Adrenal gland (tissue), 12 donors: ENCODE data around the gene AEBP1. TPM values are rescaled to one million over a fixed set of nuclear protein-coding genes. Genes with fewer than 3 reads are reported as not detected.

Source experiments
- DNase-seq, 7 donors: peaks; one replicate each; pipeline ENCODE4 v3.0.0-alpha.2; 2019 to 2020
- H3K27ac ChIP-seq, 5 donors: fragments of 200-600 bp; sonication (generic) in 4 of 5; 1 replicate in 3 of 5; 2 replicates in 2 of 5; pipeline versions ENCODE4 v1.5.1 to v1.8.0; 2016 to 2020; ENCODE audit warnings: mild to moderate bottlenecking in 1 of 5
- H3K27me3 ChIP-seq: fragments of 200-600 bp; 2 replicates; pipeline ENCODE4 v1.8.0; 2021
- H3K36me3 ChIP-seq, 2 donors: fragments of 200-600 bp; replicated peaks in 1 of 2; 1 replicate in 1 of 2; 2 replicates in 1 of 2; pipeline versions ENCODE4 v1.5.1 to v1.8.0; 2018 to 2022
- H3K4me1 ChIP-seq, 2 donors: fragments of 200-600 bp; replicated peaks in 1 of 2; 1 replicate in 1 of 2; 2 replicates in 1 of 2; pipeline versions ENCODE4 v1.5.1 to v1.8.0; 2018 to 2021
- H3K4me3 ChIP-seq, 4 donors: fragments of 200-600 bp; sonication (generic) in 3 of 4; one replicate each; pipeline ENCODE4 v1.5.1; 2016 to 2018
- H3K9me3 ChIP-seq, 3 donors: fragments of 200-600 bp; sonication (generic) in 1 of 3; replicated peaks in 1 of 3; 1 replicate in 2 of 3; 2 replicates in 1 of 3; pipeline versions ENCODE4 v1.5.1 to v1.8.0; 2016 to 2021
- CTCF ChIP-seq, 6 experiments: fragments of 450-650 bp in 4 of 6; fragments of 200-600 bp in 2 of 6; sonication (generic) in 1 of 6; IDR thresholded peaks; 1 replicate in 5 of 6; 2 replicates in 1 of 6; pipeline versions ENCODE4 v1.5.1 to v1.8.0; 2016 to 2021; ENCODE audit warnings: antibody characterized with exemption in 6 of 6, mild to moderate bottlenecking in 2 of 6, moderate library complexity in 1 of 6
- POLR2A ChIP-seq, 2 donors: fragments of 450-650 bp; IDR thresholded peaks; one replicate each; pipeline ENCODE4 v1.6.1; 2017; ENCODE audit warnings: antibody characterized with exemption in 2 of 2, mild to moderate bottlenecking in 2 of 2, moderate library complexity in 1 of 2
- WGBS, 4 donors: extraction: QIAGEN DNeasy Blood & Tissue Kit in 2 of 4; methylation state at CpG; one replicate each; pipeline versions ENCODE4 v1.1.5 to v1.1.7; 2013 to 2017; 5-methylcytosine and 5-hydroxymethylcytosine counted together
- intact Hi-C, 2 donors: fragments of 100-400 bp; cut with DNase I; formaldehyde crosslinking; loops; one replicate each; pipeline versions ENCODE4 v1.14.1 to v1.15.0; 2022 to 2023
- polyA plus RNA-seq, 3 donors: library from polyadenylated mRNA; stranded (reverse); fragments of 200-250 nt in 2 of 3; fragments of 350-450 nt in 1 of 3; fragmentation: Illumina TruSeq in 1 of 3; extraction: RNeasy Lipid Tissue Mini Kit (QIAGEN cat#74804) in 1 of 3; gene quantifications; one replicate each; pipeline ENCODE4 v1.2.3, GENCODE V29; 2013 to 2014
- total RNA-seq, 9 donors: library from RNA; depleted of rRNA in 4 of 9; stranded (reverse); fragments of >200 nt in 4 of 9; fragments of 120-200 nt in 1 of 9; fragmentation: NEBNext Ultra II Directional in 1 of 9; extraction: Animal tissue kit (Norgen Biotek cat#: 25700) in 1 of 9; gene quantifications; one replicate each; pipeline versions ENCODE4 v1.1.0 to v1.2.4, GENCODE V29; 2013 to 2023
- donor health status: healthy with polysubstance abuse.
- donor health status: Bipolar disorder and iron deficiency.
- donor health status: DM: yes; HTN: yes; CAD: no.
- donor health status: DM: no; HTN: no; CAD: no.
- donor health status: DM: no; HTN: no; CAD: no.
- donor health status: DM: yes; HTN: yes; CAD: no.

The AEBP1 gene
- total and polyA plus RNA-seq, 12 donors: 5.4 to 292 (median 127) TPM

GRCh38 chr7:44157116-44158080 is 53.3 kb downstream of the AEBP1 start:
- no peak for TF ChIP-seq POLR2A (IDR thresholded peaks at IDR 0.05)
- no peak for TF ChIP-seq CTCF (IDR thresholded peaks at IDR 0.05)
- Histone ChIP-seq H3K4me3 (no peak overlapping the region), H3K36me3 (no peaks in the 10 kb centered on the region), H3K27ac (no peak overlapping the region), H3K4me1 (no peaks in the 10 kb centered on the region), H3K27me3 (no peaks in the 10 kb centered on the region), H3K9me3 (no peaks in the 10 kb centered on the region)
- intact Hi-C loops: no loop called here
- WGBS, 4 donors: 72 to 85% (median 80%) methylated on average over 10 to 15 of the region's 15 CpGs
- DNase-seq: no peak

GRCh38 chr7:44158096-44158872 is 54.1 kb downstream of the AEBP1 start:
- no peaks in the 10 kb centered on the region for H3K9me3 ChIP-seq
- H3K4me3 ChIP-seq: no peak overlapping the region
- WGBS, 4 donors: 74 to 81% (median 78%) methylated on average over 6 to 10 of the region's 10 CpGs
- no peak for TF ChIP-seq POLR2A (IDR thresholded peaks at IDR 0.05)
- no peaks in the 10 kb centered on the region for H3K4me1 ChIP-seq
- H3K36me3 ChIP-seq: no peaks in the 10 kb centered on the region
- intact Hi-C loops: no loop called here
- DNase-seq: no peak
- H3K27me3 ChIP-seq: no peaks in the 10 kb centered on the region
- no peak overlapping the region for H3K27ac ChIP-seq

- Histone ChIP-seq H3K27me3 (no peaks in the 10 kb centered on the region), H3K9me3 (no peaks in the 10 kb centered on the region), H3K4me1 (no peaks in the 10 kb centered on the region), H3K27ac (no peak overlapping the region), H3K36me3 (no peaks in the 10 kb centered on the region), H3K4me3 (no peak overlapping the region)
- intact Hi-C loops: no loop called here
- no peak for DNase-seq
- no peak for TF ChIP-seq POLR2A (IDR thresholded peaks at IDR 0.05)
- no peak for TF ChIP-seq CTCF (IDR thresholded peaks at IDR 0.05)
- 87 to 94% (median 91%) methylated on average over 10 to 12 of the region's 12 CpGs for WGBS, 4 donors
Measured at GRCh38 chr7:44158873-44159631, 54.9 kb downstream of the AEBP1 start.

- DNase-seq: no peak
- WGBS, 4 donors: 86 to 98% (median 89%) methylated on average over 3 to 5 of the region's 5 CpGs
- no peak overlapping the region for H3K27ac ChIP-seq
- no peak for TF ChIP-seq CTCF (IDR thresholded peaks at IDR 0.05)
- TF ChIP-seq POLR2A (IDR thresholded peaks at IDR 0.05): no peak
- no peaks in the 10 kb centered on the region for H3K36me3 ChIP-seq
- no peaks in the 10 kb centered on the region for H3K4me1 ChIP-seq
- no peaks in the 10 kb centered on the region for H3K9me3 ChIP-seq
- no peak overlapping the region for H3K4me3 ChIP-seq
- H3K27me3 ChIP-seq: no peaks in the 10 kb centered on the region
- intact Hi-C loops: no loop called here
Measured at GRCh38 chr7:44159824-44160630, 55.9 kb downstream of the AEBP1 start.
